A673 (cell line): ENCODE results near the gene SOWAHD. TPM values are rescaled to one million over a fixed set of nuclear protein-coding genes. Genes with fewer than 3 reads are reported as not detected.
"Not testable (repeated sequence)": the region's sequence is repeated elsewhere in the genome, so short reads cannot be mapped to it uniquely, and the experiment has no call there.

ENCODE experiments used
- BruUV-seq: library from RNA; stranded (reverse); fragments of 400-500 nt; replicated peaks from 2 replicates; lab custom pipeline; 2021; lab: Mats Ljungman, UMichigan
- CTCF ChIA-PET: fragments of 300-600 bp; sonication (Branson Sonifier 250); formaldehyde crosslinking; loops from one replicate; lab custom pipeline; 2022; ENCODE audit warnings: antibody characterized with exemption; lab: Charles Lee
- POLR2A ChIA-PET: fragments of 300-600 bp; sonication (Branson Sonifier 250); formaldehyde crosslinking; loops from one replicate; lab custom pipeline; 2022; ENCODE audit warnings: antibody characterized with exemption; ENCODE audit not compliant: low non-redundant PET; lab: Charles Lee
- DNase-seq: peaks from one replicate; pipeline ENCODE4 v3.0.0-alpha.2; 2015; ENCODE audit warnings: low spot score
- H3K27ac ChIP-seq: fragments of 200-600 bp; sonication (generic); 2 replicates; pipeline ENCODE4 v1.5.1; 2016; ENCODE audit warnings: mixed run types, low read depth, mild to moderate bottlenecking, mixed read lengths, antibody characterized with exemption, low read length; ENCODE audit not compliant: poor library complexity, severe bottlenecking
- H3K27me3 ChIP-seq: fragments of 200-600 bp; sonication (generic); replicated peaks from 2 replicates; pipeline ENCODE4 v1.6.1; 2017; ENCODE audit warnings: mixed run types, low read depth, mild to moderate bottlenecking, mixed read lengths, antibody characterized with exemption, low read length; ENCODE audit not compliant: insufficient read depth, poor library complexity
- H3K36me3 ChIP-seq: fragments of 200-600 bp; sonication (generic); 2 replicates; pipeline ENCODE4 v1.6.1; 2016; ENCODE audit warnings: mixed run types, mild to moderate bottlenecking, mixed read lengths, antibody characterized with exemption, low read length; ENCODE audit not compliant: insufficient read depth, poor library complexity, severe bottlenecking
- H3K4me1 ChIP-seq: fragments of 200-600 bp; sonication (generic); 2 replicates; pipeline ENCODE4 v1.6.1; 2017; ENCODE audit warnings: mixed run types, mild to moderate bottlenecking, mixed read lengths, antibody characterized with exemption, low read length; ENCODE audit not compliant: insufficient read depth, poor library complexity, severe bottlenecking
- H3K4me3 ChIP-seq: fragments of 200-600 bp; sonication (generic); 2 replicates; pipeline ENCODE4 v1.5.1; 2016; ENCODE audit warnings: low read depth, mixed run types, mild to moderate bottlenecking, mixed read lengths, low read length; ENCODE audit not compliant: poor library complexity, severe bottlenecking
- H3K9me3 ChIP-seq: fragments of 200-600 bp; sonication (generic); 2 replicates; pipeline ENCODE4 v1.6.1; 2016; ENCODE audit warnings: mixed run types, low read depth, mild to moderate bottlenecking, mixed read lengths, antibody characterized with exemption, low read length; ENCODE audit not compliant: poor library complexity, severe bottlenecking
- CTCF ChIP-seq: fragments of 300-800, 200-600 bp; sonication (generic); conservative IDR thresholded peaks from 2 replicates; pipeline ENCODE4 v1.5.1; 2017; ENCODE audit warnings: low read depth, mild to moderate bottlenecking, antibody characterized with exemption, low read length, moderate library complexity, mixed read lengths
- EZH2 ChIP-seq: fragments of 200-600 bp; sonication (generic); IDR thresholded peaks from 2 replicates; pipeline ENCODE4 v1.6.1; 2017; ENCODE audit warnings: borderline replicate concordance, low read depth, mild to moderate bottlenecking, mixed read lengths, antibody characterized with exemption, low read length; ENCODE audit not compliant: poor library complexity, severe bottlenecking
- intact Hi-C: fragments of 100-400 bp; cut with micrococcal nuclease; formaldehyde crosslinking; loops from one replicate; pipeline ENCODE4 v1.10.0; 2022; ENCODE audit not compliant: unreplicated experiment
- total RNA-seq: library from RNA; stranded (reverse); gene quantifications from 2 replicates; pipeline ENCODE4 v1.2.3, GENCODE V29; 2021

SOWAHD gene
- total RNA-seq, 1 experiment from 2014 or later = not detected

DNA sequence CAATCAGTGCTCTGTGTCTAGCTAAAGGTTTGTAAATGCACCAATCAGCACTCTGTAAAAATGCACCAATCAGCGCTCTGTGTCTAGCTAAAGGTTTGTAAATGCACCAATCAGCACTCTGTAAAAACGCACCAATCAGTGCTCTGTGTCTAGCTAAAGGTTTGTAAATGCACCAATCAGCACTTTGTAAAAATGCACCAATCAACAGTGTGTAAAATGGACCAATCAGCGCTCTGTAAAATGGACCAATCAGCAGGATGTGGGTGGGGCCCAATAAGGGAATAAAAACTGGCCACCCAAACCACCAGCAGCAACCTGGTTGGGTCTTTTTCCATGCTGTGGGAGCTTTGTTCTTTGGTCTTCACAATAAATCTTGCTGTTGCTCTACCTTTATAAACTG lies 11.0 kb downstream of the SOWAHD start:
- H3K4me3 ChIP-seq, DNase-seq, H3K9me3 ChIP-seq, H3K27ac ChIP-seq, POLR2A ChIA-PET, H3K27me3 ChIP-seq, H3K4me1 ChIP-seq, intact Hi-C loops, BruUV-seq, H3K36me3 ChIP-seq: not testable (repeated sequence)
- CTCF ChIA-PET = interaction anchor here (0.6 kb wide), 1 partner anchor 21 kb away, joined by 3 read pairs; no protein-coding TSS in a partner anchor

DNA sequence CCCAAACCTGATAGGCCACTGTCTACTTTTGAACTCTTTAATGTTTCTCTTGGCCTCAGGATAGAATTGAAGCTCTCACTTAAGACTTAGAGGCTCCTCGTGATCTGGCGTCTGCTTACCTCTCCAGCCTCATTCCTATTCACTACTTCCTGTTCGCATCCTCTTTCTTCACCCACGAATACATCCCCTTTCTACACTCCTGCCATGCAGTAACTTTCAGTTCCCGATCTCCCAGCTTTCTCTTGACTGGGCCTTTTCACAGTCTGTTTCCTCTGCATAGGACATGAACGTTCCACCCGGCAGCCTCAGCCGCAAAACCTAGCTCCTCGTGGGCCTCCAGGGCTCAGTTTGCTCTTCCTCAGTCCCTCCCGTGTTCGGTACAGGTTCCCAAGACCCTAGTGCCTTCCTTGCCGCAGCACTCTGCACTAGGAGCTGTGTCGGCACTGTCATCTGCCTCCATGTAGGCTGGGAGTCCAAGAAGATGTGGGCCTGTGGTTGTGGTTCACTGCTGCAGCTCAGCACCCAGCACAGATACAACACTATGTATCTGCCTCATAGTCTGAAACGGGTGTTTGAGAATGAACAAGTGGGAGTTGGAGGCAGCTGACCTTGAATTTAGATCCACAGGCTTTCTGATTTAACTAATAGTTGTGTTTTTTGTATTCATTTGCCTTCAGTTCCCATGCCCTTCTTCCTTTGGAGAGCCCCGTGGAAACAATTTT lies 17.3 kb downstream of the SOWAHD start:
- DNase-seq = no peak
- no peaks in the 10 kb centered on the region for H3K36me3 ChIP-seq
- BruUV-seq = no TSS peak
- peak overlapping the region; percentile 11 for H3K27ac ChIP-seq
- POLR2A ChIA-PET = interaction anchor here (0.6 kb wide), 1 partner anchor 9 kb away, joined by 3 read pairs; no protein-coding TSS in a partner anchor
- H3K27me3 ChIP-seq = no peaks in the 10 kb centered on the region
- CTCF ChIA-PET = interaction anchor here (0.6 to 0.7 kb wide), 2 partner anchors 174 to 202 kb away, joined by 3 read pairs; no protein-coding TSS in a partner anchor
- intact Hi-C loops = no loop called here
- no peaks in the 10 kb centered on the region for H3K4me1 ChIP-seq
- TF ChIP-seq CTCF = no peak
- TF ChIP-seq EZH2 = no peak
- no peaks in the 10 kb centered on the region for H3K9me3 ChIP-seq
- no peak overlapping the region for H3K4me3 ChIP-seq

DNA sequence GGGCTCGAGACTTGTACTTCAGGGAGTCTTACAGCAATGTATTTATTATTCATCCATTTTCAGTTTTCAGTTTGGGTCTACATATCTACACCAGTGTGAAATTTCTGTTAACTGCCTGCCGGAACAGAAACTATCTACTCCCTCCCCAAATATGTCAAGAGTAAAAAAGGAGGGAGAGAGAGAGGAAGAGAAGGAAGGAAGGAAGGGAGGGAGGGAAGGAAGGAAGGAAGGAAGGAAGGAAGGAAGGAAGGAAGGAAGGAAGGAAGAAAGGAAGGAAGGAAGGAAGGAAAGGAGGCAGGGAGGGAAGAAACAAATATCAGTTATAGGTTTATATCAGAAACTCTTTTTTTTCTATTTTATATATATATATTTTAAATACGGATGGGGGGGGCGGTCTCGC lies 20.4 kb downstream of the SOWAHD start:
- Histone ChIP-seq H3K9me3 (no peaks in the 10 kb centered on the region), H3K36me3 (peaks cover 11% of the 10 kb centered on the region), H3K27ac (no peak overlapping the region), H3K4me1 (no peaks in the 10 kb centered on the region), H3K4me3 (no peak overlapping the region), H3K27me3 (no peaks in the 10 kb centered on the region)
- intact Hi-C loops = no loop called here
- TF ChIP-seq EZH2 = no peak
- no peak for TF ChIP-seq CTCF
- CTCF ChIA-PET = no interaction called here
- POLR2A ChIA-PET = no interaction called here
- BruUV-seq = no TSS peak
- DNase-seq = peak; percentile 35

- Histone ChIP-seq H3K9me3 (no peaks in the 10 kb centered on the region), H3K27me3 (no peaks in the 10 kb centered on the region), H3K36me3 (peaks cover 44% of the 10 kb centered on the region), H3K4me1 (no peaks in the 10 kb centered on the region), H3K4me3 (no peak overlapping the region), H3K27ac (no peak overlapping the region)
- DNase-seq = no peak
- intact Hi-C loops = no loop called here
- ChIA-PET POLR2A (no interaction called here), CTCF (no interaction called here)
- BruUV-seq = no TSS peak
- TF ChIP-seq EZH2 = no peak
- TF ChIP-seq CTCF = no peak
Observed at GRCh38 chrX:119783026-119783425, 24.6 kb downstream of the SOWAHD start.
